Right lobe of liver (tissue), 6 donors: ENCODE data around the gene CES2. TPM values are rescaled to one million over a fixed set of nuclear protein-coding genes. Genes with fewer than 3 reads are reported as not detected.

ENCODE experiments used
- ATAC-seq, 4 donors: fragments of 200-7000 bp; cut with Tn5 transposase; one replicate each; pipeline ENCODE4 v1.9.1; 2020; ENCODE audit warnings: mild to moderate bottlenecking in 4 of 4, moderate library complexity in 4 of 4
- DNase-seq, 3 donors: peaks; one replicate each; pipeline ENCODE4 v3.0.0-alpha.2; 2020
- H3K27ac ChIP-seq, 3 donors: fragments of 200-600 bp; one replicate each; pipeline ENCODE4 v1.8.0; 2022
- H3K27me3 ChIP-seq, 2 donors: fragments of 200-600 bp; one replicate each; pipeline ENCODE4 v1.8.0; 2022
- H3K36me3 ChIP-seq, 4 donors: fragments of 200-600 bp; sonication (generic) in 1 of 4; one replicate each; pipeline versions ENCODE4 v1.5.1 to v1.8.0; 2017 to 2022; ENCODE audit warnings: control low read depth in 1 of 4
- H3K4me1 ChIP-seq, 4 donors: fragments of 200-600 bp; sonication (generic) in 1 of 4; one replicate each; pipeline versions ENCODE4 v1.5.1 to v1.8.0; 2017 to 2022; ENCODE audit warnings: control low read depth in 1 of 4
- H3K4me3 ChIP-seq, 3 donors: fragments of 200-600 bp; one replicate each; pipeline ENCODE4 v1.8.0; 2022
- H3K9me3 ChIP-seq, 4 donors: fragments of 200-600 bp; sonication (generic) in 1 of 4; one replicate each; pipeline versions ENCODE4 v1.5.1 to v1.8.0; 2017 to 2022; ENCODE audit warnings: control low read depth in 1 of 4
- POLR2A ChIP-seq: fragments of 450-650 bp; IDR thresholded peaks from one replicate; pipeline ENCODE4 v1.6.1; 2017; ENCODE audit warnings: antibody characterized with exemption, mild to moderate bottlenecking
- WGBS: methylation state at CpG from one replicate; pipeline ENCODE4 v1.1.6; 2018; ENCODE audit warnings: low coverage, low lambda C conversion rate; ENCODE audit not compliant: insufficient coverage; ENCODE audit errors: missing lambda C conversion rate; 5-methylcytosine and 5-hydroxymethylcytosine counted together
- intact Hi-C, 2 donors: fragments of 100-400 bp; cut with DNase I; formaldehyde crosslinking; loops; one replicate each; pipeline versions ENCODE4 v1.11.2 to v1.14.1; 2022
- total RNA-seq, 6 experiments: library from RNA; depleted of rRNA in 2 of 6; stranded (reverse); fragments of >200 nt in 2 of 6; fragmentation: NEBNext Ultra II Directional in 3 of 6; extraction: Animal tissue kit (Norgen Biotek cat#: 25700) in 3 of 6; gene quantifications; one replicate each; pipeline versions ENCODE4 v1.1.0 to v1.2.4, GENCODE V29; 2016 to 2023
- TF ChIP-seq, protein P1 (sequence below), 4 donors: fragments of 200-600 bp in 3 of 4; fragments of 450-650 bp in 1 of 4; IDR thresholded peaks; one replicate each; pipeline versions ENCODE4 v1.5.1 to v1.8.0; 2016 to 2022; ENCODE audit warnings: antibody characterized with exemption in 4 of 4, mild to moderate bottlenecking in 2 of 4
- donor health status: DM: no; HTN: yes; CAD: no.
- donor health status: DM: no; HTN: no; CAD: no.
- donor health status: DM: no; HTN: no; CAD: no.
- donor health status: DM: no; HTN: yes; CAD: no.
- donor health status: DM: no; HTN: yes; CAD: no.

CES2 gene
- total RNA-seq, 6 experiments from 2014 or later: 226 to 357 (median 263) TPM

DNA sequence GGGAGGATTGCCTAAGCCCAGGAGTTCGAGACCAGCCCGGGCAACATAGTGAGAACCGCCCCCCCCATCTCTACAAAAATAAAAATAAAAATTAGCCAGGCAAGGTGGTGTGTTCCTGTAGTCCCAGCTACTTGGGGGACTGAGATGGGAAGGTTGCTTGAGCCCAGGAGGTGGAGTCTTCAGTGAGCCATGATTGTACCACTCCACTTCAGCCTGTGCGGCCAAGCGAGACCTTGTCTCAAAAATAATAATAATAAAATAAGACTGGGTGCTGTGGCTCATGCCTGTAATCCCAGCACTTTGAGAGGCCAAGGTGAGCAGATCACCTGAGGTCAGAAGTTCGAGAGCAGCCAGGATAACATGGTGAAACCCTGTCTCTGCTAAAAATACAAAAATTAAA, 43.5 kb upstream of the CES2 start:
- Histone ChIP-seq H3K4me3 (no peak overlapping the region), H3K4me1 (peaks cover 0 to 4% (median 0%) of the 10 kb centered on the region in 4 donors), H3K27ac (no peak overlapping the region), H3K9me3 (no peaks in the 10 kb centered on the region), H3K36me3 (peaks cover 0 to under 1% (median 0%) of the 10 kb centered on the region in 4 donors), H3K27me3 (no peaks in the 10 kb centered on the region)
- TF ChIP-seq, protein P1, sequence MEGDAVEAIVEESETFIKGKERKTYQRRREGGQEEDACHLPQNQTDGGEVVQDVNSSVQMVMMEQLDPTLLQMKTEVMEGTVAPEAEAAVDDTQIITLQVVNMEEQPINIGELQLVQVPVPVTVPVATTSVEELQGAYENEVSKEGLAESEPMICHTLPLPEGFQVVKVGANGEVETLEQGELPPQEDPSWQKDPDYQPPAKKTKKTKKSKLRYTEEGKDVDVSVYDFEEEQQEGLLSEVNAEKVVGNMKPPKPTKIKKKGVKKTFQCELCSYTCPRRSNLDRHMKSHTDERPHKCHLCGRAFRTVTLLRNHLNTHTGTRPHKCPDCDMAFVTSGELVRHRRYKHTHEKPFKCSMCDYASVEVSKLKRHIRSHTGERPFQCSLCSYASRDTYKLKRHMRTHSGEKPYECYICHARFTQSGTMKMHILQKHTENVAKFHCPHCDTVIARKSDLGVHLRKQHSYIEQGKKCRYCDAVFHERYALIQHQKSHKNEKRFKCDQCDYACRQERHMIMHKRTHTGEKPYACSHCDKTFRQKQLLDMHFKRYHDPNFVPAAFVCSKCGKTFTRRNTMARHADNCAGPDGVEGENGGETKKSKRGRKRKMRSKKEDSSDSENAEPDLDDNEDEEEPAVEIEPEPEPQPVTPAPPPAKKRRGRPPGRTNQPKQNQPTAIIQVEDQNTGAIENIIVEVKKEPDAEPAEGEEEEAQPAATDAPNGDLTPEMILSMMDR (IDR thresholded peaks at IDR 0.05): no peak
- no peak for TF ChIP-seq POLR2A
- 81% methylated on average over 3 of the region's 6 CpGs for WGBS
- intact Hi-C loops: no loop called here
- DNase-seq: no peak
- ATAC-seq: no peak

DNA sequence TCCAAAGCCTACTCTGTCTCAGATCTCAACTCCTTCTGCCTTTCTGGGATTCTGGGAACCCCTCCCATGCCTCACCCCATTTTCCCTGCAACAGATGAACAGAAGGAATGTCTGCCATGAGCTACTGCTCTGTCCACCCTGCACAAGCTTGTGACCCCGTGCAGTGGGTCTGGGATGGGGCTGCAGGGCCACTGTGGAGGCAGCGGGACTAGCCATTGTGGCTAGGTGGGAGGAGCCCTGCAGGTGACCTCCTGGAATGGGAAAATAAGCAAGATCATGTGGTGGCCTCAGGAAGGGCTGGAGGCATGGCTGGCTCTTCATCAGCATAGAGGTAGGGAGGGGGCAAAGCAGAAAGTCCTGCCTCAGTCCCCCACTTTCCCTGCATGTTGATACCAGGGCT, 41.3 kb upstream of the CES2 start:
- TF ChIP-seq, protein P1 (IDR thresholded peaks at IDR 0.05): no peak
- no peak for TF ChIP-seq POLR2A
- intact Hi-C loops: no loop called here
- peak in 1 of 3 donors; percentile 23 for DNase-seq
- no peaks in the 10 kb centered on the region for H3K9me3 ChIP-seq
- no peak for ATAC-seq
- H3K4me3 ChIP-seq: no peak overlapping the region
- 100% methylated on average over 2 of the region's 2 CpGs for WGBS
- H3K27me3 ChIP-seq: no peaks in the 10 kb centered on the region
- H3K27ac ChIP-seq: no peak overlapping the region
- H3K4me1 ChIP-seq: peaks cover 0 to 5% (median 1%) of the 10 kb centered on the region in 4 donors
- H3K36me3 ChIP-seq: no peaks in the 10 kb centered on the region

DNA sequence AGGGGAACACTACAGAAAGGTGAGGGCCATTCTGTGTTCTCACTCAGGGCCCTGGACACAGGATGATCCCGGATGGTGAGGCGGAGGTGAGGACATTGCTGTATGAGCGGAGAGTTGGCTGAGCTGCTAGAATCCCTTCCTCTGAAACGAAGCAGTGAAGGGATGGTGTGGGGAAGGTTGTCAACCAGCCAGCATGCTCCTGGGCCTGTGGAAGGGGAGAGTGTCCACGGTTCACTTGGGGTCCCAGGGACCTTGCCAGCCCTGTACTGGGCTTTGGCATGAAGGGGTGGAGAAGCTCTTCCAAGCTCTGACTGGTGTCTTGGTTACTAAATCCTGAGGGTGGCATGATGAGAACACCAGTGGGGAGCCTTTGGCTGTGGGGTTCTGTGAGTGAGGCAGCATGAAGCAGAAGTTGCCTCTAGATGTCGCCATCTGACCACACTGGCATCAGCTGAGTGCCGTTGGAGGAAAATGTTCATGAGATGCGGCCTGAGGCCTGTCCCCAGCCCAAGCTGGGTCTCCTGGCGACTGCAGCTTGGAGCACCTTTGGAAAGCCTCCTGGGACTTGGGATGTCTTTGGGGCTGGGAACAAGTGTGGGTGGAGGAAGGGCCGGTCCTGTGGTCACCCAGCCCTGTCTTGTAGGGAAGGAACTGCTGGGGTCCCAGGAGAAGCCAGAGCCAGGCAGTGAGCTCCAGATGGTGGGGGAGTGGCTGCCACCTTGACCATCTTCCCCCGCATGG, 40.2 kb upstream of the CES2 start:
- DNase-seq (peak; percentile 54 to 74 (median 70)), ATAC-seq (peak; percentile 77 to 86 (median 80))
- Histone ChIP-seq H3K4me3 (no peak overlapping the region), H3K27me3 (no peaks in the 10 kb centered on the region), H3K27ac (no peak overlapping the region), H3K36me3 (no peaks in the 10 kb centered on the region), H3K9me3 (no peaks in the 10 kb centered on the region), H3K4me1 (peaks cover 0 to 16% (median 7%) of the 10 kb centered on the region in 4 donors)
- TF ChIP-seq, protein P1 (IDR thresholded peaks at IDR 0.05): peak; percentile 82 to 85 (median 82)
- TF ChIP-seq POLR2A: no peak
- WGBS: 23% methylated on average over 8 of the region's 11 CpGs
- intact Hi-C loops: loop anchor here in 1 of 2 donors (5.0 kb wide), 1 partner anchor 47 kb away; no protein-coding TSS in a partner anchor

DNA sequence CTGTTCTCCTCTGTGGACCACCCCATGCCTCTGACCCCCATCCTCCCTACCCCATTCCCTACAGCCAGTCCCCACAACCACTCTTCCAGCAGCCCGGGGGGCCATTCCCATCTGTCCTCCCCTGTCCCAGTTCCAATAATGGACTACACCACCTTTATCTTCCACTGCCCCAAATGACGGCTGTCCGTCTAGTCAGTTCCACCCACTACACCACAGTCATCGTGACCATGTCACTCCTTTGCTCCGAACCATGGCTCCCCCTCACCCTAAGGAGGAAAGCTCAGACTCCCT, 39.7 kb upstream of the CES2 start:
- DNase-seq: peak in 1 of 3 donors; percentile 12
- TF ChIP-seq POLR2A: no peak
- TF ChIP-seq, protein P1 (IDR thresholded peaks at IDR 0.05): no peak
- Histone ChIP-seq H3K27ac (no peak overlapping the region), H3K27me3 (no peaks in the 10 kb centered on the region), H3K9me3 (no peaks in the 10 kb centered on the region), H3K4me3 (no peak overlapping the region), H3K4me1 (peaks cover 0 to 21% (median 9%) of the 10 kb centered on the region in 4 donors), H3K36me3 (no peaks in the 10 kb centered on the region)
- intact Hi-C loops: loop anchor here in 1 of 2 donors (5.0 kb wide), 1 partner anchor 47 kb away; no protein-coding TSS in a partner anchor
- 65% methylated on average over 5 of the region's 5 CpGs for WGBS
- ATAC-seq: no peak
